Esophagus muscularis mucosa (tissue), 4 donors: Measurements from ENCODE around the gene DNAH1.

ENCODE experiments used
- EP300 ChIP-seq: sonication (generic); formaldehyde crosslinking; IDR thresholded peaks from one replicate; pipeline ENCODE4 v1.6.1; 2017; ENCODE audit warnings: antibody characterized with exemption
- POLR2A ChIP-seq: fragments of 450-650 bp; IDR thresholded peaks from one replicate; pipeline ENCODE4 v1.6.1; 2017; ENCODE audit warnings: antibody characterized with exemption, moderate library complexity, mild to moderate bottlenecking, low read depth
- TF ChIP-seq, protein P1 (sequence below), 3 experiments: fragments of 200-600 bp in 2 of 3; fragments of 450-650 bp in 1 of 3; sonication (generic) in 2 of 3; IDR thresholded peaks; one replicate each; pipeline ENCODE4 v1.5.1; 2017 to 2019; ENCODE audit warnings: antibody characterized with exemption in 3 of 3, mild to moderate bottlenecking in 2 of 3, moderate library complexity in 1 of 3

DNA sequence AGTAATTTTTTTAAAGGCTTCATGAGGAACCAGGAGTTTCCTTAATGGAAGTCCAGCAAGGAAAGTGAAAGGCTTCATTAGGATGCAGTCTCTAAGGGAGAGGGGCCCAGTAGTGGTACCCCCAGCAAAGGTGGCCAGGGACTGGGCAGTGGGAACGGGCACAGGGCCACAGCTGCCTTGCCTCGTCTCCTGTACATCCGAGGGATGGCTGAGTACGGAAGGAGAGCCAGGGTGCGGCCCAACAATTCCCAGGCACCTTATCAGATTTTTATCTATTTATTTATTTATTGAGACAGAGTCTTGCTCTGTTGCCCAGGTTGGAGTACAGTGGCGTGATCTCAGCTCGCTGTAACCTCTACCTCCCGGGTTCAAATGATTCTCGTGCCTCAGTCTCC lies 114.3 kb downstream of the DNAH1 start:
- TF ChIP-seq, protein P1, sequence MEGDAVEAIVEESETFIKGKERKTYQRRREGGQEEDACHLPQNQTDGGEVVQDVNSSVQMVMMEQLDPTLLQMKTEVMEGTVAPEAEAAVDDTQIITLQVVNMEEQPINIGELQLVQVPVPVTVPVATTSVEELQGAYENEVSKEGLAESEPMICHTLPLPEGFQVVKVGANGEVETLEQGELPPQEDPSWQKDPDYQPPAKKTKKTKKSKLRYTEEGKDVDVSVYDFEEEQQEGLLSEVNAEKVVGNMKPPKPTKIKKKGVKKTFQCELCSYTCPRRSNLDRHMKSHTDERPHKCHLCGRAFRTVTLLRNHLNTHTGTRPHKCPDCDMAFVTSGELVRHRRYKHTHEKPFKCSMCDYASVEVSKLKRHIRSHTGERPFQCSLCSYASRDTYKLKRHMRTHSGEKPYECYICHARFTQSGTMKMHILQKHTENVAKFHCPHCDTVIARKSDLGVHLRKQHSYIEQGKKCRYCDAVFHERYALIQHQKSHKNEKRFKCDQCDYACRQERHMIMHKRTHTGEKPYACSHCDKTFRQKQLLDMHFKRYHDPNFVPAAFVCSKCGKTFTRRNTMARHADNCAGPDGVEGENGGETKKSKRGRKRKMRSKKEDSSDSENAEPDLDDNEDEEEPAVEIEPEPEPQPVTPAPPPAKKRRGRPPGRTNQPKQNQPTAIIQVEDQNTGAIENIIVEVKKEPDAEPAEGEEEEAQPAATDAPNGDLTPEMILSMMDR (IDR thresholded peaks at IDR 0.05), result no peak
- no peak for TF ChIP-seq EP300
- TF ChIP-seq POLR2A, result no peak
